ENCODE results near the gene GPC3. TPM values are rescaled to one million over a fixed set of nuclear protein-coding genes. Genes with fewer than 3 reads are reported as not detected.

Gene GPC3
- total and polyA plus RNA-seq, 4 experiments from 2014 or later, result 0.20 to 2.4 (median 0.22) TPM; not detected in 1

- CTCF ChIA-PET (ENCODE audit: partially characterized antibody), result no interaction called here
- DNase-seq, result no peak
- POLR2A ChIA-PET (ENCODE audit: partially characterized antibody), result no interaction called here
- Mint-ChIP-seq H3K9me3 (peaks cover 0 to 7% (median 2%) of the 10 kb centered on the region in 8 donors), H3K27me3 (peaks cover 0 to 4% of the 10 kb centered on the region in 2 donors), H3K27ac (no peak overlapping the region), H3K4me1 (no peaks in the 10 kb centered on the region), H3K36me3 (no peaks in the 10 kb centered on the region), H3K4me3 (no peak overlapping the region)
- Histone ChIP-seq H3K4me3 (ENCODE audit: low read length in 2 of 2) (no peak overlapping the region), H3K27ac (ENCODE audit: low read depth, low read length) (no peak overlapping the region), H3K36me3 (ENCODE audit: insufficient read depth, low read length) (no peaks in the 10 kb centered on the region), H3K4me1 (ENCODE audit: insufficient read depth, low read length) (no peaks in the 10 kb centered on the region), H3K9me3 (ENCODE audit: control insufficient read depth in 1 of 2, low read length in 2 of 2) (no peaks in the 10 kb centered on the region), H3K27me3 (ENCODE audit: insufficient read depth, low read length) (no peaks in the 10 kb centered on the region)
- intact Hi-C loops (cut with micrococcal nuclease), result no loop called here
Measured at GRCh38 chrX:133575501-133576136, 409.8 kb downstream of the GPC3 start.

DNA sequence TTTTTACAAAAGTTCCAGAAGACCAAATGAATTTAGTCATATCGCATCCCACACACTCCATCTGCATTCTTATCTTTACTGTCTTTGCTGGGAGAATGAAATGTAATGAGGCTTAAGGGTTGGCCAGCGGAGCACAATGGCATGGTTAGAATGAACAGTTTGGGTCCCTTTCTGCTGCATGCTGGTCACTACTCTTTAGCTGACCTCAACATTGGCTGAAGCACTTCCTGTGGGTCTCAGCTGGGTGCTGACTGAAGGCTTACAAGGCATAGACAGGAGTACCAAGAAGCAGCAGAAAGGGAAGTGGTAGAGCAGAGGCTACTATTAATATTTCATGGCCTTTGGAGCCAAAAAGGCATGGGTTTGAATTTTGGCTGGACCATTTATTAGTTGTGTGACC is 410.7 kb downstream of the GPC3 start:
- POLR2A ChIA-PET (ENCODE audit: partially characterized antibody), result no interaction called here
- H3K36me3 Mint-ChIP-seq, result no peaks in the 10 kb centered on the region
- H3K27me3 Mint-ChIP-seq, result peaks cover 0 to 2% of the 10 kb centered on the region in 2 donors
- H3K4me3 ChIP-seq (ENCODE audit: low read length in 2 of 2), result no peak overlapping the region
- H3K4me1 Mint-ChIP-seq, result no peaks in the 10 kb centered on the region
- no peaks in the 10 kb centered on the region for H3K4me1 ChIP-seq (ENCODE audit: insufficient read depth, low read length)
- intact Hi-C loops (cut with micrococcal nuclease), result no loop called here
- H3K27ac Mint-ChIP-seq, result no peak overlapping the region
- H3K9me3 Mint-ChIP-seq, result peaks cover 0 to 7% (median 2%) of the 10 kb centered on the region in 8 donors
- no peak overlapping the region for H3K4me3 Mint-ChIP-seq
- CTCF ChIA-PET (ENCODE audit: partially characterized antibody), result no interaction called here
- no peak overlapping the region for H3K27ac ChIP-seq (ENCODE audit: low read depth, low read length)
- no peak for DNase-seq
- no peaks in the 10 kb centered on the region for H3K9me3 ChIP-seq (ENCODE audit: control insufficient read depth in 1 of 2, low read length in 2 of 2)
- no peaks in the 10 kb centered on the region for H3K27me3 ChIP-seq (ENCODE audit: insufficient read depth, low read length)
- H3K36me3 ChIP-seq (ENCODE audit: insufficient read depth, low read length), result no peaks in the 10 kb centered on the region

DNA sequence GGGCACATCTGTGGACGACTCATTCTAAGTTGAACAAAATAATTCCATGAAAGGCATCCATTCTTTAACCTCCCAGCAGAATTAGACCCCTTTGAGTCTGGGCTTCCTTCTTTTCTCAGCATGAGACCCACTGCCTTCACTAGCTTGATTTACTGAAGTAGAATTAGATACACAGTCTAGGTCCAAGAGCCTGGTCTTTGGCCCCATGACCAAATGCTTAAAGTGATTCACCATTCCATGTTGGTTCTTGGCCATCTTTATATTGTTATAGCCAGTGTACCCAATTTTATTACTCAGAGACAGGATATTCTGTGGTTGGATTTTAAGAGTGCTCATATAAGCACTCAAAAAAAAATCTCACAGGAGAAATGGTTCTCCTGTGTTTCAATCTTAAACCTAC is 414.8 kb downstream of the GPC3 start:
- Histone ChIP-seq H3K27ac (ENCODE audit: low read depth, low read length) (no peak overlapping the region), H3K27me3 (ENCODE audit: insufficient read depth, low read length) (no peaks in the 10 kb centered on the region), H3K9me3 (ENCODE audit: control insufficient read depth in 1 of 2, low read length in 2 of 2) (no peaks in the 10 kb centered on the region), H3K4me3 (ENCODE audit: low read length in 2 of 2) (no peak overlapping the region), H3K4me1 (ENCODE audit: insufficient read depth, low read length) (no peaks in the 10 kb centered on the region), H3K36me3 (ENCODE audit: insufficient read depth, low read length) (no peaks in the 10 kb centered on the region)
- H3K9me3 Mint-ChIP-seq, result peaks cover 0 to 7% (median 3%) of the 10 kb centered on the region in 8 donors
- ChIA-PET CTCF (ENCODE audit: partially characterized antibody) (no interaction called here), POLR2A (ENCODE audit: partially characterized antibody) (no interaction called here)
- H3K27ac Mint-ChIP-seq, result no peak overlapping the region
- H3K27me3 Mint-ChIP-seq, result no peaks in the 10 kb centered on the region
- no peak for DNase-seq
- no peaks in the 10 kb centered on the region for H3K36me3 Mint-ChIP-seq
- intact Hi-C loops (cut with micrococcal nuclease), result no loop called here
- no peaks in the 10 kb centered on the region for H3K4me1 Mint-ChIP-seq
- H3K4me3 Mint-ChIP-seq, result no peak overlapping the region

DNA sequence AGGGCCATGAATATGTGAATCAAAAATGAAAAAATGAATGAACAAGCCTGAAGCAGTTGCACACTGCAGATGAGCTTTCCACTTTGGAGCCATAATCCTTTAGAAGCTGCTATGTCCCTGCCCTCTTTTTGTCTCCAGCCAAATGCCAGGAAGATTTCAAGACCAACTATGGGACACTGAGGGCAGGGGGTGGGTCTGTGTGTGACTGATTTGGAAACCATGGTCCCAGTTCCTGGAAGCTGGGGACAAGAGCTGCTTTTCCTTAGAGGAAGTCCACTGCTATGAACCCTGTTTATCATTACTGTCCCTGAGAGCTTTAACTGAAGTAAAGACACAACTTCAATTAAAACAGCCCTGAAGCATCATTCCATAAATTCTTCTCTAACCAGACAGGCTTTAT is 416.2 kb downstream of the GPC3 start:
- H3K27me3 ChIP-seq (ENCODE audit: insufficient read depth, low read length), result no peaks in the 10 kb centered on the region
- no peak for DNase-seq
- H3K27ac Mint-ChIP-seq, result no peak overlapping the region
- ChIA-PET POLR2A (ENCODE audit: partially characterized antibody) (no interaction called here), CTCF (ENCODE audit: partially characterized antibody) (no interaction called here)
- H3K9me3 Mint-ChIP-seq, result peaks cover 0 to 7% (median 3%) of the 10 kb centered on the region in 8 donors
- no peak overlapping the region for H3K4me3 ChIP-seq (ENCODE audit: low read length in 2 of 2)
- intact Hi-C loops (cut with micrococcal nuclease), result no loop called here
- H3K4me1 ChIP-seq (ENCODE audit: insufficient read depth, low read length), result no peaks in the 10 kb centered on the region
- no peaks in the 10 kb centered on the region for H3K36me3 ChIP-seq (ENCODE audit: insufficient read depth, low read length)
- H3K27me3 Mint-ChIP-seq, result no peaks in the 10 kb centered on the region
- H3K4me3 Mint-ChIP-seq, result no peak overlapping the region
- H3K27ac ChIP-seq (ENCODE audit: low read depth, low read length), result no peak overlapping the region
- H3K4me1 Mint-ChIP-seq, result no peaks in the 10 kb centered on the region
- H3K9me3 ChIP-seq (ENCODE audit: control insufficient read depth in 1 of 2, low read length in 2 of 2), result no peaks in the 10 kb centered on the region
- no peaks in the 10 kb centered on the region for H3K36me3 Mint-ChIP-seq

DNA sequence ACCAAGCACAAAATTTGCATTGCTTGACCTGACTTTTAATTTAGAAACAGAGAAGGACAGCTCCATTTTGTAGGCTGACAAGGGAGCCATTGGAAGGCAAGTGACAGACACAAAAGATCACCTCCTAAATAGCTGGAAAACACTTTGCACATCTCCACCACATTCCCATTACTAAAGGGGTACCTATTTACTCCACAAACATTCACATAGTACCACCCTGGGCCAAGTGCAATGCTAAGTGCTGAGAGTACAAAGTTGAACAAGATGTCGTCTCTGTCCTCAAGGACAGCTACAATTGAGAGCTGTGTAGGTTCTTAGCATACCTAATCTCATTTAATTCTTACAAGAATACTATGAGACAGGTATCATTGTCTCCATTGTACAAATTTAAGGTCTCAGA is 417.3 kb downstream of the GPC3 start:
- POLR2A ChIA-PET (ENCODE audit: partially characterized antibody), result no interaction called here
- Histone ChIP-seq H3K36me3 (ENCODE audit: insufficient read depth, low read length) (no peaks in the 10 kb centered on the region), H3K9me3 (ENCODE audit: control insufficient read depth in 1 of 2, low read length in 2 of 2) (no peaks in the 10 kb centered on the region), H3K4me1 (ENCODE audit: insufficient read depth, low read length) (no peaks in the 10 kb centered on the region), H3K4me3 (ENCODE audit: low read length in 2 of 2) (no peak overlapping the region), H3K27me3 (ENCODE audit: insufficient read depth, low read length) (no peaks in the 10 kb centered on the region), H3K27ac (ENCODE audit: low read depth, low read length) (no peak overlapping the region)
- no peaks in the 10 kb centered on the region for H3K36me3 Mint-ChIP-seq
- peaks cover 0 to 7% (median 3%) of the 10 kb centered on the region in 8 donors for H3K9me3 Mint-ChIP-seq
- H3K27ac Mint-ChIP-seq, result no peak overlapping the region
- no peak for DNase-seq
- H3K4me3 Mint-ChIP-seq, result no peak overlapping the region
- CTCF ChIA-PET (ENCODE audit: partially characterized antibody), result no interaction called here
- H3K4me1 Mint-ChIP-seq, result no peaks in the 10 kb centered on the region
- no peaks in the 10 kb centered on the region for H3K27me3 Mint-ChIP-seq
- intact Hi-C loops (cut with micrococcal nuclease), result no loop called here

DNA sequence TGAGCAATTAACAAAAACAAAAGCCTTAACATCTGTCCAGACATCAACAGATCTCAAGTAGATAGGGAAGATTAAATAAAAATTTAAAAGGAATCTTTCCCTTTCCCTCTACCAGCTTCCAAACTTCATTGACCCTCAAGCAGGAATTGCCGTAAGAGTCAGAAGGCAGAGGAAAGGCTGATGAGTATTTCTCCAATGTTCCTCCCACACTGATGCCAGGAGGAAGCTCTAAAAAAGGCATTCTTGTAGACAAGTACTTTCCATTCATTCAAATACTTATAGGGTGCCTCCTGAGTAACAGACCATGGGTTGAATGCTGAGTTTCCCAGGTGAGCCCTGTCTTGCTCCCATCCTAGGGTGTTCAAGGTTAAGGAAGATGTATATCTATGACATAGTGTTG is 418.5 kb downstream of the GPC3 start:
- Mint-ChIP-seq H3K4me3 (no peak overlapping the region), H3K36me3 (no peaks in the 10 kb centered on the region), H3K27ac (no peak overlapping the region), H3K9me3 (peaks cover 0 to 3% (median 0%) of the 10 kb centered on the region in 8 donors), H3K4me1 (no peaks in the 10 kb centered on the region), H3K27me3 (no peaks in the 10 kb centered on the region)
- intact Hi-C loops (cut with micrococcal nuclease), result no loop called here
- CTCF ChIA-PET (ENCODE audit: partially characterized antibody), result interaction anchor here (0.6 kb wide), 1 partner anchor 286 kb away, joined by 3 read pairs; no protein-coding TSS in a partner anchor
- H3K27me3 ChIP-seq (ENCODE audit: insufficient read depth, low read length), result no peaks in the 10 kb centered on the region
- no peaks in the 10 kb centered on the region for H3K36me3 ChIP-seq (ENCODE audit: insufficient read depth, low read length)
- no peak overlapping the region for H3K4me3 ChIP-seq (ENCODE audit: low read length in 2 of 2)
- POLR2A ChIA-PET (ENCODE audit: partially characterized antibody), result no interaction called here
- no peak overlapping the region for H3K27ac ChIP-seq (ENCODE audit: low read depth, low read length)
- no peaks in the 10 kb centered on the region for H3K9me3 ChIP-seq (ENCODE audit: control insufficient read depth in 1 of 2, low read length in 2 of 2)
- no peak for DNase-seq
- no peaks in the 10 kb centered on the region for H3K4me1 ChIP-seq (ENCODE audit: insufficient read depth, low read length)

GRCh38 chrX:133563705-133564104 is 421.7 kb downstream of the GPC3 start:
- no peaks in the 10 kb centered on the region for H3K36me3 ChIP-seq (ENCODE audit: insufficient read depth, low read length)
- Mint-ChIP-seq H3K27me3 (no peaks in the 10 kb centered on the region), H3K9me3 (peaks cover 0 to 3% (median 0%) of the 10 kb centered on the region in 8 donors), H3K27ac (no peak overlapping the region), H3K4me3 (no peak overlapping the region), H3K4me1 (no peaks in the 10 kb centered on the region), H3K36me3 (no peaks in the 10 kb centered on the region)
- no peaks in the 10 kb centered on the region for H3K27me3 ChIP-seq (ENCODE audit: insufficient read depth, low read length)
- ChIA-PET POLR2A (ENCODE audit: partially characterized antibody) (no interaction called here), CTCF (ENCODE audit: partially characterized antibody) (no interaction called here)
- intact Hi-C loops (cut with micrococcal nuclease), result no loop called here
- no peaks in the 10 kb centered on the region for H3K9me3 ChIP-seq (ENCODE audit: control insufficient read depth in 1 of 2, low read length in 2 of 2)
- no peak overlapping the region for H3K4me3 ChIP-seq (ENCODE audit: low read length in 2 of 2)
- no peak overlapping the region for H3K27ac ChIP-seq (ENCODE audit: low read depth, low read length)
- no peak for DNase-seq
- H3K4me1 ChIP-seq (ENCODE audit: insufficient read depth, low read length), result no peaks in the 10 kb centered on the region

DNA sequence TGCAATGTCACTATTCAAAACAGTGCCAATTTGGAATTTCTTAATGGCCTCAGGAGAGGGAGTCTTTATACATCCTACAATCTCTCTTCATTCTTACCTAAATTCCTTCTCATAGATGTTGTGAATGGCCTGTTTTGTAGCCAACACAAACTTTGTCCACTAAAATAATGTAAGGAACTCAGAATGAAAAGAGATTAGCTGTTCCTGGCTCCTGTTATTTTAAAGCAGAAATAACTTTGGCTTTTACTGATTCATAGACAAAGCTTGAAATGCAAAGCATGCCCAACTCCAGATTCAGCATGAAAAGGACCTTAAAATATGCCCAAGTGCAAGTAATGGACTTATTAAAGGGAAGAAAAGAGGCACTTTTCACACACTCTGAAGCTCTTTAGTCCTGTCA is 424.1 kb downstream of the GPC3 start:
- Mint-ChIP-seq H3K4me3 (no peak overlapping the region), H3K36me3 (no peaks in the 10 kb centered on the region), H3K27me3 (peaks cover 0 to 1% of the 10 kb centered on the region in 2 donors), H3K27ac (no peak overlapping the region), H3K9me3 (peaks cover 0 to under 1% (median 0%) of the 10 kb centered on the region in 8 donors), H3K4me1 (no peaks in the 10 kb centered on the region)
- Histone ChIP-seq H3K27ac (ENCODE audit: low read depth, low read length) (no peak overlapping the region), H3K36me3 (ENCODE audit: insufficient read depth, low read length) (no peaks in the 10 kb centered on the region), H3K4me3 (ENCODE audit: low read length in 2 of 2) (no peak overlapping the region), H3K4me1 (ENCODE audit: insufficient read depth, low read length) (no peaks in the 10 kb centered on the region), H3K27me3 (ENCODE audit: insufficient read depth, low read length) (no peaks in the 10 kb centered on the region), H3K9me3 (ENCODE audit: control insufficient read depth in 1 of 2, low read length in 2 of 2) (no peaks in the 10 kb centered on the region)
- ChIA-PET CTCF (ENCODE audit: partially characterized antibody) (no interaction called here), POLR2A (ENCODE audit: partially characterized antibody) (no interaction called here)
- DNase-seq, result no peak
- intact Hi-C loops (cut with micrococcal nuclease), result no loop called here

All from CD4-positive, alpha-beta memory T cell (primary cell).